HepG2 (cell line): ENCODE measurements around the gene HNRNPUL1. TPM values are rescaled to one million over a fixed set of nuclear protein-coding genes. Genes with fewer than 3 reads are reported as not detected.
A peak's percentile ranks its signal among the peaks of the same experiment; 100 is the strongest.

Source experiments
- ATF1 ChIP-seq: IDR thresholded peaks from 2 replicates; pipeline ENCODE4 v1.6.1; 2016; ENCODE audit warnings: mild to moderate bottlenecking, control low read depth
- ELF3 ChIP-seq: IDR thresholded peaks from 2 replicates; pipeline ENCODE4 v1.6.1; 2016; ENCODE audit warnings: missing genetic modification reagents, missing compliant biosample characterization
- ETV5 ChIP-seq: IDR thresholded peaks from 2 replicates; pipeline ENCODE4 v1.6.1; 2018; ENCODE audit warnings: missing biosample characterization, missing genetic modification reagents, inconsistent platforms, borderline replicate concordance
- EZH2 ChIP-seq: conservative IDR thresholded peaks from 2 replicates; pipeline ENCODE4 v1.6.1; 2012; ENCODE audit warnings: mild to moderate bottlenecking, low read depth, low read length, moderate library complexity
- HCFC1 ChIP-seq: fragments of 150-350 bp; IDR thresholded peaks from 2 replicates; pipeline ENCODE4 v1.6.1; 2014; ENCODE audit warnings: low read depth, low read length
- IRF1 ChIP-seq: sonication (generic); formaldehyde crosslinking; IDR thresholded peaks from 2 replicates; pipeline ENCODE4 v1.4.0; 2020; ENCODE audit warnings: low read depth, mild to moderate bottlenecking, missing genetic modification reagents
- KLF16 ChIP-seq, 2 experiments: sonication (generic) in 1 of 2; formaldehyde crosslinking in 1 of 2; IDR thresholded peaks; 2 replicates each; pipeline versions ENCODE4 v1.6.1 to v1.8.0; 2016 to 2023; ENCODE audit warnings: missing genetic modification reagents in 2 of 2, missing compliant biosample characterization in 1 of 2
- SAP130 ChIP-seq: IDR thresholded peaks from 2 replicates; pipeline ENCODE4 v1.6.1; 2016; ENCODE audit warnings: low read depth
- SMARCC2 ChIP-seq: fragments of 450-650 bp; IDR thresholded peaks from 2 replicates; pipeline ENCODE4 v1.6.1; 2017; ENCODE audit warnings: antibody characterized with exemption, mild to moderate bottlenecking
- SP4 ChIP-seq: sonication (generic); formaldehyde crosslinking; IDR thresholded peaks from 2 replicates; pipeline ENCODE4 v1.8.1; 2023; ENCODE audit warnings: mild to moderate bottlenecking, missing genetic modification reagents
- ZBTB2 ChIP-seq: sonication (generic); formaldehyde crosslinking; IDR thresholded peaks from 2 replicates; pipeline ENCODE4 v1.8.0; 2022; ENCODE audit warnings: low read depth, missing genetic modification reagents
- ZBTB7B ChIP-seq: sonication (generic); formaldehyde crosslinking; IDR thresholded peaks from 2 replicates; pipeline ENCODE4 v1.4.0; 2020; ENCODE audit warnings: missing genetic modification reagents
- ZFP41 ChIP-seq: sonication (generic); formaldehyde crosslinking; IDR thresholded peaks from 2 replicates; pipeline ENCODE4 v1.4.0; 2020; ENCODE audit warnings: mild to moderate bottlenecking, missing genetic modification reagents, borderline replicate concordance
- ZNF121 ChIP-seq: sonication (generic); formaldehyde crosslinking; IDR thresholded peaks from 2 replicates; pipeline ENCODE4 v1.5.0; 2020; ENCODE audit warnings: mild to moderate bottlenecking, missing genetic modification reagents
- ZNF3 ChIP-seq: IDR thresholded peaks from 2 replicates; pipeline ENCODE4 v1.7.0; 2017; ENCODE audit warnings: inconsistent platforms
- ZNF367 ChIP-seq: sonication (generic); formaldehyde crosslinking; IDR thresholded peaks from 2 replicates; pipeline ENCODE4 v1.4.0; 2020; ENCODE audit warnings: missing genetic modification reagents, borderline replicate concordance
- ZNF564 ChIP-seq: sonication (generic); formaldehyde crosslinking; IDR thresholded peaks from 2 replicates; pipeline ENCODE4 v1.8.1; 2023; ENCODE audit warnings: mild to moderate bottlenecking, missing genetic modification reagents
- ZNF841 ChIP-seq: sonication (generic); formaldehyde crosslinking; IDR thresholded peaks from 2 replicates; pipeline ENCODE4 v1.8.1; 2023; ENCODE audit warnings: missing genetic modification reagents, borderline replicate concordance
- ZZZ3 ChIP-seq: sonication (generic); formaldehyde crosslinking; IDR thresholded peaks from 2 replicates; pipeline ENCODE4 v1.4.0; 2020; ENCODE audit warnings: missing genetic modification reagents, mild to moderate bottlenecking, borderline replicate concordance
- polyA plus RNA-seq, 8 experiments: library from polyadenylated mRNA; depleted of rRNA in 3 of 8; stranded (reverse) in 7 of 8; unstranded in 1 of 8; fragments of >200 nt; fragmentation: Illumina TruSeq in 4 of 8; extraction: Trizol in 4 of 8; gene quantifications; 2 replicates each; pipeline versions ENCODE4 v1.2.1 to v1.2.3, GENCODE V29; 2011 to 2016; ENCODE audit warnings: low read depth in 4 of 8, missing spikeins in 1 of 8, mixed read lengths in 1 of 8; ENCODE audit not compliant: insufficient read depth in 1 of 8
- total RNA-seq, 5 experiments: library from RNA; depleted of rRNA; stranded (reverse); fragments of >200 nt; fragmentation: Illumina TruSeq; extraction: Trizol; gene quantifications; 2 replicates each; pipeline ENCODE4 v1.2.3, GENCODE V29; 2016; ENCODE audit warnings: low read depth in 1 of 5

HNRNPUL1 gene
- total and polyA plus RNA-seq, 2 of the 13 experiments (the other 11 are each of a cell fraction or from before 2014, with no cell fraction given), result 30.9 to 81.7 TPM

GRCh38 chr19:41310033-41310831, 46.1 kb downstream of the HNRNPUL1 start, which contains the start of gene CCDC97 (continued):
- TF ChIP-seq ZBTB2 (CRISPR knock-in tag) (no peak; the same call in 1 of the 2 replicates), EZH2 (no peak), ELF3 (CRISPR knock-in tag) (peak; percentile 92), SP4 (peak; percentile 75), SMARCC2 (no peak), ZNF367 (CRISPR knock-in tag) (no peak), IRF1 (CRISPR knock-in tag) (0 out of 2 replicates have a peak, but pooled peaks have one; percentile 51), ZNF564 (peak; percentile 81; the same call in 1 of the 2 replicates), ZNF3 (CRISPR knock-in tag) (no peak), ZNF841 (CRISPR knock-in tag) (no peak), SAP130 (CRISPR knock-in tag) (peak; percentile 88), ZBTB7B (CRISPR knock-in tag) (peak; percentile 86), ATF1 (0 out of 2 replicates have a peak, but pooled peaks have one; percentile 15), ETV5 (CRISPR knock-in tag) (peak; percentile 71), HCFC1 (peak; percentile 43; the same call in 1 of the 2 replicates), ZZZ3 (peak; percentile 85; the same call in 1 of the 2 replicates), KLF16 (CRISPR knock-in tag; IDR thresholded peaks at IDR 0.05) (peak in 1 of 2 experiments; percentile 91; a peak in 2 of 4 replicates), ZNF121 (CRISPR knock-in tag) (no peak), ZFP41 (no peak)
